ENCODE data around the gene TCF12.
"Not testable (repeated sequence)": the region's sequence is repeated elsewhere in the genome, so short reads cannot be mapped to it uniquely, and the experiment has no call there.

Gene TCF12

DNA sequence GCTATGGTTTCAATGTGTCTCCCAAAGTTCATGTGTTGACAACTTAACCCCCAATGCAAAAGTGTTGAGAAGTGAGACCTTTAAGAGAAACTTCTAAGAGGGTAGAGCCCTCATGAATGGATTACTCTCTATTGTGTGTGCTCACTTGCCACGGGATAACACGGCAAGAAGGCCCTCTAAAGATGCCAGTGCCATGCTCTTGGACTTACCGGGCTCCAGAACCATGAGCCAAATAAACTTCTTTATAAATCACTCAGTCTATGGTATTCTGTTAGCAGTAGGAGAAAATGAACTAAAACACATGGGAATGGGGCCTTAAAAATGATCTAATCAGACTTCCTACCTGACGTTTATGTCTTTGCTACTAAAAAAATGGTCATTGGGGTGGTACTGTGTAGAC is 2.6 kb upstream of the TCF12 start:
- DNase-seq (ENCODE audit: low read depth in 2 of 2): no peak

DNA sequence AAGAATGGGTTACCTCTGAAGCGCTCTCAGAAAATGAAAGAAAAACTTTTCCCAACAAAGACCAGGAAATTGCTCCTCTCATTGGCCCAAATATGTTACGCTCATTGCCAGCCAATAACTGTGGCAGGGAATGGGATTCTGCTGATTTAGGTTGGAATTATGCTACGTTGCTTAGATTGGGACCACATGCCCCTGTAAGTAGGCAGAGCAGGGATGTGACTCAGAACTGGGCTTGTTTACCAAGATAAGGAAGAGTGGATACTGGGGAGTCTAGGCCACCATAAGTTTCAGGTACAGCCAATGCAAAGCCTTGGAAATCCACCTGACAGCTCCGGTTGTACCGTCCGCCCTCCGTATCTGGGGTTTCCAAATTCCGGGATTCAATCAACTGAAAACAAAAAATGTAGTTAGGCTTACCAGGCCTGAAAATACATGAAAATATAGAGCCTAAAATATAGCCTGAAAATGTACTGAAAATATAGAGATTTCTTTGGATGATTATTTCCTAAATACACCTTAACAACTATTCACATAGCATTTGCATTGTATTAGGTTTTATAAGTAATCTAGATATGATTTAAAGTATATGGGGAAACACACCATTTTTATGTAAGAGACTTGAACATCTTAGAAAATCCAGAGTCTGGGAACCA is 1.5 kb upstream of the TCF12 start:
- no peak for DNase-seq (ENCODE audit: low read depth in 2 of 2)

DNA sequence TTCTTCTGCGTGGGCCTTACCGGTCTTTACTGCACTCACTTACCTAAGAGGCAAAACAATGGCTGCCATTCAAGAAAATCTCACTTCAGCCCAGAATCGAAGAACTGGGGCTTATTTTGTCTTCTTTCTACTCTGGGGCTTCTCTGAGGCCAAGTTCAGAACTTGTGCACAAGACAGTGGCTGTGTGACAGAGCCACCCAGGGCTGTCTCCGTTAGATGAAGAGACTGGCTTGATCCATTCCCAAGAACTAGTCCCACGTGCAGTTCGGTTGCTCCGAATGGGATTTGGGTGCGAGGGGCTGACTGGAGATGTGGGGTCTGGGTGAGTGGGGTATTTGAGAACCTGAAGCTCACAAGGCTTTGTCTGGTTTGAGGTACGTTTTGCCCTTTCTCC is 795 bp upstream of the TCF12 start:
- DNase-seq (ENCODE audit: low read depth in 2 of 2): no peak

- DNase-seq (ENCODE audit: low read depth in 2 of 2): peak; percentile 37 to 54
Observed at GRCh38 chr15:56919031-56919608, 676 bp downstream of the TCF12 start.

- DNase-seq (ENCODE audit: low read depth in 2 of 2): no peak
Observed at GRCh38 chr15:56919609-56920366, 1.3 kb downstream of the TCF12 start.

DNA sequence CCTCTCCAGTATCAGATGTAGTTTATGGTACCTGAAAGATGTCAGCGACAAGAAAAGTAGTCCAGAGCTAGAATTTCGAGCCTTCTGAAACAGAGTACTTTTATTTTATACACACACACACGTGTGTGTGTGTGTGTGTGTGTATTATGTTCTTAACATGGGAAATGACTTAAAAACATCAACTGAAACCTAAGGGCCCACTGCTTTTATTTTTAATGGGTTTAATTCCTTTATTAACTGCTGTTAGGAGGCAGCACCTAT is 1.9 kb downstream of the TCF12 start:
- DNase-seq (ENCODE audit: low read depth in 2 of 2): no peak

DNA sequence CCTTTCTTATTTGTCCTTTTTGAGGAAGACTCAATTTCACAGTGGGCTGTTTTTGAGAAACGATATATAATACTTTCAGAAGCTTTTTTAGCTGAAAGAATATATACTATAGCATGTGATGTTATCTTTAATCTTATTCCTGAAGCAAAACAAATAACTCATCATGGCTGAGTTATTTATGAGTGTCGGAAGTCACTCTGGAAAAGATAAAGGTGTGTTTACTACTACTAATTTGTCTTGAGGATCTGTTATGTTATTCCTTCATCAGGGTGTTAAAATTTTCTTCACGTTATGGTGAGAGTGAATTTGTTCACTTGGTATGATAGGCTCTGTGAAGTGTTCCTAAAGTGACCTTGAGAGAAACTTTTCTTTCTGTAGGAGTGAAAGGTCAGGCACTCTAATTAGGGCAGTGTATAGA is 4.7 kb downstream of the TCF12 start:
- DNase-seq (ENCODE audit: low read depth in 2 of 2): no peak

DNA sequence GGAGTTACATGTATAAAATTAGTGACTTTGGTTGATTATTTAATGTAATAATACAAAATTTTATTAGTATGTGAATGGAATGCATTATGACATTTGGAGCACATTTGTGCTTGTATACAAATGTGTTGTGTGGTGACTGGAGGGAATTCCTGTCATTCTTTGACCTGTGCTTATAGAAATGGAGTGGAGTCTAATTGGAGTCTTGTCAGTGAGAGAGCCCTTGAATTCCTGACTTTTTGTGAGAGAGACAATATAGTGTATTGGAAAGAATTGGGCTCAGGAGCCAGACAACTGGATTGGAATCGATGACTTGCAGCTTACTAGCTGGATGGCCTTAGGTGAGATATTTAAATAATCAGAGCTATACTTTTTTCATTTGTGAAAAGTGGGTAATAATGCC is 9.4 kb downstream of the TCF12 start:
- no peak for DNase-seq (ENCODE audit: low read depth in 2 of 2)

DNA sequence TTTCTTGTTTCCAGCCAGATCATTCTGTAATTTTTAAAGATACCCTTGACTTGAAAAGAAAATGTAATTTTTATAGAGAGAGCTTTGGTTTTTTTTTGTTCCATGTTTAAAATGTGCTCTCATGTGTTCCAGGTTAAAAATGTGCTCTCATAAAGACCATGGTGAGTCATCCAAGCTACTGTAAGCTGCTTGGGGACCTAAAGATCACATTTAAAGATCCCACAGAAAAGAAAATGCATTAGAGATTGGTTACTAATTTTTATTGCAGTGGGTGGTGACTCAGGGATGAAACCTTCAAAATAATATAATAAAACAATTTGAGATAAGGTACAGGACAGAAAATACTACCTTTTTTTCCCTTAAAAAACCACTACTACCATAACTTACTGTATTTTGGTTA is 11.0 kb downstream of the TCF12 start:
- no peak for DNase-seq (ENCODE audit: low read depth in 2 of 2)

- no peak for DNase-seq (ENCODE audit: low read depth in 2 of 2)
Observed at GRCh38 chr15:56929933-56930332, 11.5 kb downstream of the TCF12 start.

DNA sequence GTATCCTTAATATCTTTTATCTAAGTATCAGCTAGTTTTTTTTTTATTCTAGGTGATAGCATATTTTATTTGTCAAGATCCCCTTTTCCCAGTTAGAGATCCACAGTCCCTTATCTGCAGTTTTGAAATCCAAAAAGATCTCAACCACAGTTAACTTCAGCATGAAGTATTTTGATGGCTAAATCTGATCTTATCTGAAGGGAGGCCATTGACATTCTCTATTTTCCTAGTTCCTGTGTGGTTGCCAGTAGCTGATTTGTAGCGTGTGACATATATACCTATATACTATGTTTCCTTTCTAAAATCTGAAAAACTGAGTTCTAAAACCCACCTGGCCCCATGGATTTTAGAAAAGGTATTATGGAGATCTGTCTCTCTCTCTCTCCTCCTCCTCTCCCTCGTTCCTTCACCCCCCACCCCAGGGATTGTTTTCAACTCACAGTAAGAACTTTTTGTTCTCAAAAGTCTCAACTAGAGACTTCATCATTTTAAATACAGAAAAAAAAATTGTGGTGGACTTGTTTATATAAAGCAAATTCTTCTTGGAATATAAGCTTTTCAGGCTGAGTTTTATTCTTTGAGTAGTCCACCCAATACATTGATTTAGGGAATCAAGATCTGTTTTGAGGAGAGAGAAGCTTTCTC is 12.3 kb downstream of the TCF12 start:
- no peak for DNase-seq (ENCODE audit: low read depth in 2 of 2)

- no peak for DNase-seq (ENCODE audit: low read depth in 2 of 2)
Observed at GRCh38 chr15:56931639-56932508, 13.4 kb downstream of the TCF12 start.

DNA sequence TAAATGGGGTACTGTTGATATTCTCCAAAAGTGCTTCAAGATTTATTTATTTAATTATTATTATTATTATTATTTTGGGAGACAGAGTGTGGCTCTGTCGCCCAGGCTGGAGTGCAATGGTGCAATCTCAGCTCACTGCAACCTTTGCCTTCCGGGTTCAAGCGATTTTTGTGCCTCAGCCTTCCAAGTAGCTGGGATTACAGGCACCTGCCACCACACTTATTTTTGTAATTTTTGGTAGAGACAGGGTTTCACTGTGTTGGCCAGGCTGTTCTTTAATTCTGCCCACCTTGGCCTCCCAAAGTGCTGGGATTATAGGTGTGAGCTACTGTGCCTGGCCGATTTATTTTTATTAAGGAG is 14.0 kb downstream of the TCF12 start:
- not testable (repeated sequence) for DNase-seq (ENCODE audit: low read depth in 2 of 2)

DNA sequence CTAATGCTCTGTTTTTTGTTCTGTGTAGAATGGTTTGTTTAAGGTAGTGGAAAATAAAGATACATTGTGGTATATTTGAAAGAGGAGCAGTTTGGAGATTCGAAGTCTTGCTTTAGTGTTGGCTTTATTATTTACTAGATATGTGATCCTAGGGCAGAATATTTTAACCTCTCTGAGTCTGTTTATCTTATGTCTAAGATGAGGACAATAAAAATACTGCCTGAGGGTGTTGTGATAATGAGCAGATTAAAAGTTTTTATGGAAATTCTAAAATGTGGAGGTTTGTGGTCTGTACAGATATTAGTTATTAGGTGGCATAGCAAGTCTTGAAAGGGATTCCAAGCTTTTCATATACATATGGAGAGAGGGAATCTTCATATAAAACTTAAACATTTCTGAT is 15.0 kb downstream of the TCF12 start:
- no peak for DNase-seq (ENCODE audit: low read depth in 2 of 2)

- DNase-seq (ENCODE audit: low read depth in 2 of 2): no peak
Observed at GRCh38 chr15:56933811-56934210, 15.4 kb downstream of the TCF12 start.

GRCh38 chr15:56934269-56934668 is 15.8 kb downstream of the TCF12 start:
- no peak for DNase-seq (ENCODE audit: low read depth in 2 of 2)

DNA sequence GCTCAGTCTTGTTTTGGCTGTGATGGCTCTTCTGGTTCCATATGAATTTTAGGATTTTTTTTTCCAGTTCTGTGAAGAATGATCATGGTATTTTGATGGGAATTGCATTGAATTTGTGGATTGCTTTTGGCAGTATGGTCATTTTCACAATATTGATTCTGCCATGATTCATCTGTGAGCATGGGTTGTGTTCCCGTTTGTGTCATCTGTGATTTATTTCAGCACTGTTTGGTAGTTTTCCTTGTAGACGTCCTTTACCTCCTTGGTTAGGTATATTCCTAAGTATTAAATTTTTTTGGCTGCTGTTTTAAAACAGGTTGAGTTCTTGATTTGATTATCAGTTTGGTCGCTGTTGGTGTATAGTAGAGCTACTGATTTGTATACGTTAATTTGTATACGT is 18.5 kb downstream of the TCF12 start:
- DNase-seq (ENCODE audit: low read depth in 2 of 2): no peak

DNA sequence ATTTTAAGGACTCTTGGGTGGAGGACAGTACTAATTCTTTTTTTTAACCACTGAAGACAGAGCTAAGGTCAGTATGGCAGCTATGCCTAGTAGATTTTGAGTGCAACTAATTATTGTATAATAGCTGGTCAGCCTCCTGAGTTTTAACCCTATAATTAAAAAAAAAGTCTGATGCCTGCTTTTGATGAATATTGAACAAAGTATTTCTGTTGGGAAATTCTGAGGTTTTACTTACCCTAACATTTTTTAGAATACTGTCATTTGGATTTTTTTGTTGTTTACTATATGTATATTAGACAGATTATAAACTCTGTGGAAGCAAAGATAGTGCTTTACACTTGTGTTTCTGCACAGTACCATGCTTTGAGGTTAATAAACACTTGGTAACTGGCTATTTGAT is 20.8 kb downstream of the TCF12 start:
- DNase-seq (ENCODE audit: low read depth in 2 of 2): no peak

DNA sequence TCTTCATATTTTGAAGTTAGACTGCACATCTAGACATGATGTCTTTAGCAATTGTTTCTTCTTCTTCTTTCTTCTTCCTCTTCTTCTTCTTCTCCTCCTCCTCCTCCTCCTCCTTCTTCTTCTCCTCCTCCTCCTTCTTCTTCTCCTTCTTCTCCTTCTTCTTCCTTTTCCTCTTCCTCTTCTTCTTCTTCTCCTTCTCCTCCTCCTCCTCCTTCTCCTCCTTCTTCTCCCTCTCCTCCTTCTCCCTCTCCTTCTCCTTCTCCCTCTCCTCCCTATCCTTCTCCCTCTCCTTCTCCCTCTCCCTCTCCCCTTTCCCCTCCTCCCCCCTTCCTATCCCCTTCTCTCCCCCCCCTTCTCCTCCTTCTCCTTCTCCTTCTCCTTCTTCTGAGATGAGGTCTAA is 21.9 kb downstream of the TCF12 start:
- no peak for DNase-seq (ENCODE audit: low read depth in 2 of 2)

GRCh38 chr15:56942118-56942517 is 23.7 kb downstream of the TCF12 start:
- DNase-seq (ENCODE audit: low read depth in 2 of 2): no peak

- no peak for DNase-seq (ENCODE audit: low read depth in 2 of 2)
Observed at GRCh38 chr15:56943403-56943802, 25.0 kb downstream of the TCF12 start.

DNA sequence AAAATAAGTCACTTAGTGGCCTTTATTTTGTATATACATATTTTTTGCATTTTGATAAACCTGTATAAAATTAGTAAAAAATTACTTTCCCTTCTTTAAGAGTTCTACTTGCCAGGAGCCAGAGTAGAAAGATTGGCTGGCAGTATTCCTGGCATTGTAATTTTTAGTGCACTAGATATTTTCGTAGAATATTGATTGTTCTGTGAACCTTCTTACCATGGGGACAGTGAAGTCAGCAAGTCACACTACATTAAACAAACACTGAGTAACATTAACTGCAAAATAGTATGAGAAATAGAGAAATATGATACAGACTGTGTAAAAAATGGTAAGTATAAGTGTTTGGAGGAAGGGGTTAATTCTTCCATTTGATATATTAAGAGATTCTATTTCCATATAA is 26.0 kb downstream of the TCF12 start:
- no peak for DNase-seq (ENCODE audit: low read depth in 2 of 2)
